Natural killer cell treated with Interleukin-12 subunit alpha and Interleukin-12 subunit beta and Interleukin-15 and Interleukin-18, amount 100 ng/mL, for 72 hours (primary cell): ENCODE results near the gene SMTNL2. TPM values are rescaled to one million over a fixed set of nuclear protein-coding genes. Genes with fewer than 3 reads are reported as not detected.

ENCODE experiments used
- ATAC-seq, 2 donors: fragments of 150-1000 bp; cut with Tn5 transposase in 1 of 2; sonication (Bioruptor Pico), chemical (Tn5 transposase) in 1 of 2; 2 replicates each; pipeline ENCODE4 v1.10.0; 2021
- DNase-seq: peaks from one replicate; pipeline ENCODE4 v3.0.0; 2022; ENCODE audit warnings: low spot score
- H3K27ac Mint-ChIP-seq, 2 donors: 1 replicate in 1 of 2; 2 replicates in 1 of 2; pipeline ENCODE4 v1.8.0; 2022; ENCODE audit warnings: mixed read lengths in 2 of 2, mild to moderate bottlenecking in 1 of 2, moderate library complexity in 1 of 2
- H3K27me3 Mint-ChIP-seq, 2 donors: 1 replicate in 1 of 2; 2 replicates in 1 of 2; pipeline ENCODE4 v1.8.0; 2022; ENCODE audit warnings: mixed read lengths in 2 of 2
- H3K36me3 Mint-ChIP-seq: one replicate; pipeline ENCODE4 v1.8.0; 2022; ENCODE audit warnings: mixed read lengths
- H3K4me1 Mint-ChIP-seq, 2 donors: 1 replicate in 1 of 2; 2 replicates in 1 of 2; pipeline ENCODE4 v1.8.0; 2022; ENCODE audit warnings: low read depth in 2 of 2, mixed read lengths in 2 of 2, mild to moderate bottlenecking in 1 of 2
- H3K4me3 Mint-ChIP-seq: one replicate; pipeline ENCODE4 v1.8.0; 2022; ENCODE audit warnings: mixed read lengths
- H3K9me3 Mint-ChIP-seq: 2 replicates; pipeline ENCODE4 v1.8.0; 2022; ENCODE audit warnings: mixed read lengths
- total RNA-seq, 2 donors: library from RNA; stranded (reverse); gene quantifications; one replicate each; pipeline ENCODE4 v1.2.3, GENCODE V29; 2022

SMTNL2 gene
- total RNA-seq, 2 donors from 2014 or later, result not detected

DNA sequence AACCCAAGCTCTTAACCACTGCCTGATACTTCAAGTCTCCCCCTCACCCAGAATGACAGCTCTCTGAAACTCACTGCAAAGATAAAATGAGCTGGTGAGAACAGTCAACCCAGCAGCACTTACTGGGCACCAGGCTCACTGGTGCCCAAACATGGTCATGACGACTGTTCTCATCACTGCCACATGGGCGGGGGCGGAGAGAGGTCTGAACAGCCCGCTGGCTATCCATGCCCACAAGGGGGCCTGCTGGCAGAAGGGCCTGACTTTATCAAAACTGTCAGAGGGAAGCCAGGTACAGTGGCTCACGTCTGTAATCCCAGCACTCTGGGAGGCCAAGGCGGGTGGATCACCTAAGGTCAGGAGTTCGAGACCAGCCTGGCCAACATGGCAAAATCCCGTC, 33.2 kb upstream of the SMTNL2 start:
- peaks cover 10 to 22% of the 10 kb centered on the region in 2 donors for H3K4me1 Mint-ChIP-seq
- H3K27me3 Mint-ChIP-seq, result no peaks in the 10 kb centered on the region
- H3K4me3 Mint-ChIP-seq, result no peak overlapping the region
- no peak for ATAC-seq
- no peaks in the 10 kb centered on the region for H3K9me3 Mint-ChIP-seq
- DNase-seq, result no peak
- H3K36me3 Mint-ChIP-seq, result no peaks in the 10 kb centered on the region
- H3K27ac Mint-ChIP-seq, result no peak overlapping the region

DNA sequence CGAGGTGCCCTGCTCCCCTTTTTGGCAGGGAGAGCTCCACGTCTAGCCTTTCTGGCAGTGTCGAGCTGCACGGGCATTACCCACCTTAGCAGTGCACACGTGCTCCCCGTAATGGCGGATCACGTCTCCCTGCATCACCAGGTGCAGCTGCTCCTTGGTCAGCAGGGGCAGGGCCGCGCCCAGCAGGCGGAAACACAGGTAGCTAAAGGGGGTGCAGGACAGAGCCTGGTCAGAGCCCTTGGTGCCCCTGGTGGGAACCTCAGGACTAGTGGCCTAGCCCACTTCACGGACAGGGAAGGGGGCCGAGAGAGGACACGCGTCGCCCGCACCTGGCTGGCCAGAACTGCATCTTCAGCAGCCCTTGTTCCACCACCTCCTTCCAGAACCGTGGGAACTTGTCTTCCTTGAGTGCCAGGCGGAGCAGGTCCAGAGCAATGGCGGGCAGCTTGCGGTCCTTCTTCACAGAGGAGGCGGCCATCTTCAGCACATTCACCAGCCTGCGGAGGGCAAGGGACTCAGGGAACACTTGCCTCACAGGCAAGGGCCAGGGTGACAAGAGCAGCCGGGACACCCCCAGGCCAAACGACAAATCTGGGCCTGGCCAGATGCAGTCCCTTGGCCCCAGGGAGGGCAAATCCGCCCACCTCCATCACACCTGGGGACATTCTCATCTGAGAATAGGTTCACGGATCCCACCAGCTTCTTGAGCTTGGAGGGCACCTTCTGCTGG, 32.4 kb upstream of the SMTNL2 start:
- ATAC-seq, result no peak
- peaks cover 12 to 24% of the 10 kb centered on the region in 2 donors for H3K4me1 Mint-ChIP-seq
- no peaks in the 10 kb centered on the region for H3K36me3 Mint-ChIP-seq
- H3K27ac Mint-ChIP-seq, result no peak overlapping the region
- DNase-seq, result no peak
- no peaks in the 10 kb centered on the region for H3K9me3 Mint-ChIP-seq
- H3K4me3 Mint-ChIP-seq, result no peak overlapping the region
- H3K27me3 Mint-ChIP-seq, result no peaks in the 10 kb centered on the region

DNA sequence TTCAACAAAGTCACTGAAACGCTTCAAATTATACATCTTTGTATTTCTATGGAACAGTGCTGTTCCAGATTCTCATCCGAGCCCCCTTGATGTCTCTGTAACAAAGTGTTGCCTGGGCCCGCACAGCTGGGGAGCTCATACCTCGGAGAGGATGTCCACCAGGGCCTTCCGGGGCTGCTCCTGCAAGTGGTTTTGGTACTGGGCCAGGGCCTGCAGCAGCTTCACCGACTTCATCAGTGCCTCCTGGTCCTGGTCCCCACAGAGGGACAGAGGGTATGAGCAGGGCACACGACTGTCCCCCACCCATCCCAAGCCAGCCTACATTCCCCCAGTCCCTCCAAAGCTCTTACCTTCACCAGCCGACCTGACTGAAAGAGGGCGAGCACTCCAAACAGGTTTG, 30.7 kb upstream of the SMTNL2 start:
- H3K36me3 Mint-ChIP-seq, result no peaks in the 10 kb centered on the region
- peak overlapping the region; percentile 95 for H3K4me3 Mint-ChIP-seq
- H3K27ac Mint-ChIP-seq, result no peak overlapping the region
- peaks cover 12 to 24% of the 10 kb centered on the region in 2 donors for H3K4me1 Mint-ChIP-seq
- no peak for ATAC-seq
- no peak for DNase-seq
- no peaks in the 10 kb centered on the region for H3K27me3 Mint-ChIP-seq
- H3K9me3 Mint-ChIP-seq, result no peaks in the 10 kb centered on the region

DNA sequence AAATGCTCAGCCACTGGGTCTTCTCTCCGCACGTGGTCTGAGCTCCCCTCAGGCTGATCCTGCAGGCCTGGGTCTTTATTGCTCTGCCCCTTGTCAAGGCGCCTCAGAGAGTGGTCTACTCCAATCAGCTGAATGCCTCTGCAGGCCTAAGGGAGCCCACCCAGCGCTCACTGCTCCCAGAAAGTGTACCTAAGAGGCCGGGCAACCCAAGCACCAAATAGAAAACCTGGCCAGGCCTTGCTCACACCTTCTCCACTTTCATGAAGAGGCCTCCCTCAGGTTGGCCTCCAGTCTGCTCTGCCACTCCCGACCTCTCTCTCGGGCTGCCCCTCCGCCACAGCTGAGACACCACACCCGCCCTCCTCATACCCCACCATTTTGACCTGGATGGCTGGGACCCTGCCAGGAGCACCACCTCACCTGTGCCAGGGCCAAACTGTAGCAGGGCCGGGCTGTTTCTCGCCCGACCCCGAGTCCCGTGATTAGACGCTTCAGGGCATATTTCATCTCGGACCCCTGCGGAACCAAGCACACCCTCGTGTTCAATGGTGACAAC, 29.8 kb upstream of the SMTNL2 start:
- Mint-ChIP-seq H3K4me3 (peak overlapping the region; percentile 95), H3K27me3 (no peaks in the 10 kb centered on the region), H3K36me3 (no peaks in the 10 kb centered on the region), H3K9me3 (no peaks in the 10 kb centered on the region), H3K4me1 (peaks cover 12 to 24% of the 10 kb centered on the region in 2 donors), H3K27ac (peak overlapping the region; percentile 98 to 99)
- DNase-seq, result no peak
- peak in 1 of 2 donors; percentile 1 for ATAC-seq

- Mint-ChIP-seq H3K27me3 (no peaks in the 10 kb centered on the region), H3K9me3 (no peaks in the 10 kb centered on the region), H3K4me3 (peak within 1 kb of the TSS; percentile 95), H3K36me3 (no peaks in the 10 kb centered on the region), H3K4me1 (peaks cover 12 to 24% of the 10 kb centered on the region in 2 donors), H3K27ac (peak within 1 kb of the TSS; percentile 98 to 99)
- ATAC-seq (peak; percentile 95 to 97), DNase-seq (peak; percentile 98)
These were observed 29.1 kb upstream of the SMTNL2 start, which contains the start of gene MYBBP1A for GRCh38 chr17:4554997-4555799. TSS of gene MYBBP1A (minus strand) at chr17:4555384. CDS start at chr17:4555324, 60 bp downstream.

DNA sequence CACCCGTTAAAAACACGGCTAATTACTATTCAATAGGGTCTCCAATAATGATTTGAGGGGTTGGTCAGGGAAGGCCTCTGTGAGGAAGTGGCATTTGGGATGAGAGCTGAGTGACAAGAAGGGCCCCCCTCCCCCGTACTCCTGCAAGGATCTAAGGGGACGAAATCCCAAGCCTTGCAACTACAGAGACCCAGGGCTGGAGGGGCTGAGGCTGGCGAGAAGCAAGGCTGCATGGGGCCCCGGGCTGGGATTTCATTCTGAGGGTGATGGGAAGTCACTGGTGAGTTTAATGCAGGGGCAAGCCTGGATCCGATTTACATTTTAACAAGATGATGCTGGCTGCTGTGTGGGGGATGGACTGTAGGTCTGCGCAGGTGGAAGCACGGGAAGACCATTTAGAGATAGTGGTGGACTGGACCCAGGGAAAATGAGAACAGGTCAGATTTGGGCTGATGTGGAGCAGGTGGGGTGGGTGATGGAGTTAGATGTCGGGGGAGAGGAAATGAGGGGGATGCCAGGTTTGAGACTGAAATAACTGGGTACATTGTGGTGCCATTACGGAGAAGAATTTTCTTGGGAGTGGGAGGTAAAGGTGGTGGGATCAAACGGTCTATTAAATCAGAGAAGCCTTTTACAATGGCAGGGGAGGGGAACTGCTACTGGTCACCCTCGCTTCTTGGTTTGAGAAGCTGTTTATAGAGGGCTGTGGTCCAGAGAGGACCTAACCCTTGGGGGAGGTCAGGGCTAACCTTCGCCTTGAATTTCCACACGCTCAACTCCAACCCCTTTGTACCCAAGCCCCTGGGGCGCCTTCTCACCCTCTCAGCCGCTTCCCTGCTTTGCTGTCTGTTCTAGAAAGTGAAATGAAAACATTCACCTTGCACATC, 28.2 kb upstream of the SMTNL2 start:
- ATAC-seq (no peak), DNase-seq (no peak)
- Mint-ChIP-seq H3K27ac (peak overlapping the region; percentile 98 to 99), H3K4me1 (peaks cover 12 to 24% of the 10 kb centered on the region in 2 donors), H3K4me3 (peak overlapping the region; percentile 95), H3K36me3 (no peaks in the 10 kb centered on the region), H3K27me3 (no peaks in the 10 kb centered on the region), H3K9me3 (no peaks in the 10 kb centered on the region)

- DNase-seq (no peak), ATAC-seq (no peak)
- Mint-ChIP-seq H3K27ac (no peak overlapping the region), H3K9me3 (no peaks in the 10 kb centered on the region), H3K4me3 (peak overlapping the region; percentile 95), H3K27me3 (no peaks in the 10 kb centered on the region), H3K36me3 (no peaks in the 10 kb centered on the region), H3K4me1 (peaks cover 14 to 24% of the 10 kb centered on the region in 2 donors)
These were observed 27.3 kb upstream of the SMTNL2 start for GRCh38 chr17:4556996-4557395.

DNA sequence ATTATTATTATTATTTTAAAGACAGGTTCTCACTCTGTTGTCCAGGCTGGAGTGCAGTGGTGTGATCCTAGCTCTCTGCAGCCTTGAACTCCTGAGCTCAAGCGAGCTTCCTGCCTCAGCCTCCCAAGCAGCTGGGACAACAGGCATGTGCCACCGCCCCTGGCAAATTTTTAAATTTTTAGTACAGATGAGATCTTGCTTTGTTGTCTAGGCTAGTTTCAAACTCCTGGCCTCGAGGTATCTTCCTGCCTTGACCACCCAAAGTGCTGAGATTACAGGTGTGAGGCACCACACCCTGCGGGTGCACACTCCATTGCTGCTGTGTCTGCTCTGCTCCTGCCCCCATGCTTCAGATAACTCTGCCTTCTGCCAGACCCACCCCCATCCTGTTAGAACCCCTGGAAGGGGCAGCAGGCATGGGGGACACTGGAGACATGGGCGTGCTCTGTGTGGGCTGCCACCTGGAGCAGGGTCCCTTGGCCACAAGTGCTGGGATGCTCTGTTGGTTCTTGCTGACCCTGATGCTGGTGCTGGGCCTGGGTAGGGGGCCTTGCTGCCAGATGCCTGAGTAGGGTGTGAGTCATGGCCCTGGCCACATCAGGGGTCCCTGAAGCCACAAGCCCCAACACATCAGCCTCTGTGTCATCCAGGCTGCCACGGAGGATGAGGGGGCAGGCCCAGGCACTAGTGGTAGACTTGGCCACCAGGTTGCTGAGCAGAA, 26.5 kb upstream of the SMTNL2 start:
- H3K4me3 Mint-ChIP-seq, result no peak overlapping the region
- DNase-seq (no peak), ATAC-seq (no peak)
- H3K27me3 Mint-ChIP-seq, result no peaks in the 10 kb centered on the region
- no peaks in the 10 kb centered on the region for H3K9me3 Mint-ChIP-seq
- peaks cover 22 to 28% of the 10 kb centered on the region in 2 donors for H3K4me1 Mint-ChIP-seq
- H3K27ac Mint-ChIP-seq, result no peak overlapping the region
- H3K36me3 Mint-ChIP-seq, result no peaks in the 10 kb centered on the region

DNA sequence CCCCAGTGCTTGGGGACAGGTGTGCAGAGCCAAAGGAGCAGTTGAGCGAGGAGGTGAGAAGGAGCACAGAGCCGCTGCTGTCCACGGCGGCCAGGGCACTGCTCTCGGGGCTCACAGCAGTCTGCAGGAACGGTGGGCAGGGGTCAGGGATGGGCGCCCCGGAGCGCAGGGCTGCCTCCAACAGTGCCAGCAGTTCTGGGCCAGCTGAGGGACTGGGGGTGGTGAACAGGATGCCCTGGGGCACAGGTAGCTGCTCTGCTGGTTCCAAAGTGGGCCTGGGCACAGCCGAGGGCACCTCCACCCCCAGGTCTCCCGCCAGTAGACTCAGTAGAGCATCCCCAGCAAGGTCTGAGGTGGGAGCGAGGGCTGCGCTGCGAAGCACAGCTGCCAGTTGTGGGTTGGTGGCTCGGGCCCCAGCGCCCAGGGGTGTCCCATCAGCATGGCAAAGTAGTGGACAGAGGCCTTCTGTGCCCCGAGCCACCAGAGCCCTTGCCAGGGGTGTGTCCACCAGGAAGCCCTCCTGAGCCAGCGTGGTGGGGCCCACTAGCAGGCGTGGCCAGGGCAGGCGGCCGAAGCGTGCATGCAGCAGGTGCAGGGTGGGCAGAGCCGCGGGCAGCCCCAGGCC, 25.9 kb upstream of the SMTNL2 start:
- Mint-ChIP-seq H3K36me3 (no peaks in the 10 kb centered on the region), H3K4me1 (peaks cover 28 to 29% of the 10 kb centered on the region in 2 donors), H3K27me3 (no peaks in the 10 kb centered on the region), H3K4me3 (no peak overlapping the region), H3K27ac (no peak overlapping the region), H3K9me3 (no peaks in the 10 kb centered on the region)
- ATAC-seq (no peak), DNase-seq (no peak)

DNA sequence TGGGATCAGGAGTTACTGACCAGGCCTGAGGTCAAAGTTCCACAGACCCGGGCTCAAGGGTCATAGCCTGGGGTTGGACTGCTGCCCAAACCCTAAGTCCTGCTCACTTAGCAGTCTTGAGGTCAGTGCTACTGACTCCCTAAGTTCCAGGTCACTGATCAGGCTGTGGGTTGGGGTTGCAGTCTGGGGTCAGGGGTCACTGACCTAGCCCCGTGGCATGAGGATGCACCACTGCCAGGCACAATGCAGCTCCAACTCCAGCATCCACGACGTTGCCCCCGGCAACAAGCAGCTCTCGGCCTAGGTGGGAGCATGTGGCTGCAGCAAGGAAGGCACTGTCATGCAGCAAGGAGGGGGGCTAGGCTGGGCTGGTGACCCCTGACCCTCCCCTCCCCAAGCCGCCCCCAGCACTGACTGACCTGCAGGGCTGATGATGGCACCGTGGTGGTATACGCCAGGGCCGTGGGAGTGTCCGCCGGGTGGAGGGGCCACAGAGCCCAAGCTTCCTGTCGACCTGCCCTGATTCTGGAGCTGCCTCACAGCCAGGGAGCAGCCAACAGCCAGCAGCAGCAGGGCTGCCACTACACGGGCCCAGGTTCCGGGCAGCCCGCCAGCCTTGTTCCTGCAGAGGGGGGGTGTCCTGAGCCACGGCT, 25.1 kb upstream of the SMTNL2 start:
- Mint-ChIP-seq H3K27me3 (no peaks in the 10 kb centered on the region), H3K27ac (no peak overlapping the region), H3K4me3 (no peak overlapping the region), H3K4me1 (peaks cover 22 to 32% of the 10 kb centered on the region in 2 donors), H3K36me3 (no peaks in the 10 kb centered on the region), H3K9me3 (no peaks in the 10 kb centered on the region)
- DNase-seq (no peak), ATAC-seq (no peak)

GRCh38 chr17:4559966-4560365, 24.4 kb upstream of the SMTNL2 start:
- H3K4me1 Mint-ChIP-seq, result peaks cover 17 to 32% of the 10 kb centered on the region in 2 donors
- no peak overlapping the region for H3K4me3 Mint-ChIP-seq

GRCh38 chr17:4560421-4560820, 23.9 kb upstream of the SMTNL2 start, which contains the start of gene GGT6:
TSS of gene GGT6 (minus strand) at chr17:4560577. CDS start at chr17:4560521, 56 bp downstream.
- Mint-ChIP-seq H3K27ac (no peak within 1 kb of the TSS), H3K4me3 (no peak within 1 kb of the TSS)
- no peak for ATAC-seq

More at GRCh38 chr17:4559966-4560365, 24.4 kb upstream of the SMTNL2 start:
- DNase-seq (no peak), ATAC-seq (no peak)
- Mint-ChIP-seq H3K27me3 (no peaks in the 10 kb centered on the region), H3K9me3 (no peaks in the 10 kb centered on the region), H3K36me3 (no peaks in the 10 kb centered on the region), H3K27ac (no peak overlapping the region)

More at GRCh38 chr17:4560421-4560820, 23.9 kb upstream of the SMTNL2 start, which contains the start of gene GGT6:
- DNase-seq, result no peak
- Mint-ChIP-seq H3K36me3 (no peaks in the 10 kb centered on the region), H3K9me3 (no peaks in the 10 kb centered on the region), H3K27me3 (no peaks in the 10 kb centered on the region), H3K4me1 (peaks cover 14 to 30% of the 10 kb centered on the region in 2 donors)
